GM18909 (cell line): Measurements from ENCODE around the gene KISS1R.
"Not testable (repeated sequence)": the region's sequence is repeated elsewhere in the genome, so short reads cannot be mapped to it uniquely, and the experiment has no call there.

Experiments used
- ATAC-seq: cut with Tn5 transposase; IDR thresholded peaks from one replicate; pipeline ENCODE4 v1.9.1; 2021; ENCODE audit warnings: mild to moderate bottlenecking; ENCODE audit not compliant: unreplicated experiment, poor library complexity

Gene KISS1R

GRCh38 chr19:917323-918151 is at the start of gene KISS1R:
Gene KISS1R (plus strand): TSS chr19:917333. CDS start chr19:917503, 170 bp downstream.
- ATAC-seq = no peak

- ATAC-seq = no peak
Measured at GRCh38 chr19:867855-868457, 49.2 kb upstream of the KISS1R start.

GRCh38 chr19:868458-869244 is 48.5 kb upstream of the KISS1R start:
- no peak for ATAC-seq

- no peak for ATAC-seq
Measured at GRCh38 chr19:869245-870177, 47.6 kb upstream of the KISS1R start.

- no peak for ATAC-seq
Measured at GRCh38 chr19:870314-870713, 46.8 kb upstream of the KISS1R start.

GRCh38 chr19:870963-871401 is 46.2 kb upstream of the KISS1R start:
- ATAC-seq = no peak

- no peak for ATAC-seq
Measured at GRCh38 chr19:871446-872265, 45.5 kb upstream of the KISS1R start.

- ATAC-seq = no peak
Measured at GRCh38 chr19:872266-872951, 44.7 kb upstream of the KISS1R start.

- no peak for ATAC-seq
Measured at GRCh38 chr19:873084-873483, 44.0 kb upstream of the KISS1R start.

- no peak for ATAC-seq
Measured at GRCh38 chr19:873561-874041, 43.5 kb upstream of the KISS1R start.

- ATAC-seq = no peak
Measured at GRCh38 chr19:875265-875879, 41.8 kb upstream of the KISS1R start.

GRCh38 chr19:876089-876488 is 41.0 kb upstream of the KISS1R start:
- no peak for ATAC-seq

GRCh38 chr19:876780-877314 is 40.3 kb upstream of the KISS1R start:
- no peak for ATAC-seq

GRCh38 chr19:877992-878660 is 39.0 kb upstream of the KISS1R start:
- not testable (repeated sequence) for ATAC-seq

- ATAC-seq = not testable (repeated sequence)
Measured at GRCh38 chr19:878751-879561, 38.2 kb upstream of the KISS1R start.

- no peak for ATAC-seq
Measured at GRCh38 chr19:879711-880438, 37.3 kb upstream of the KISS1R start.
